ENCODE measurements around the gene ETV5.

Gene ETV5

GRCh38 chr3:186075931-186076567, 32.8 kb downstream of the ETV5 start:
- CTCF ChIA-PET: no interaction called here
- no peak for DNase-seq (ENCODE audit: extremely low spot score)
- no peak for TF ChIP-seq SP1 (IDR thresholded peaks at IDR 0.05)
- TF ChIP-seq HDGF (IDR thresholded peaks at IDR 0.05; ENCODE audit: borderline replicate concordance): no peak
- no peak for TF ChIP-seq SUZ12 (IDR thresholded peaks at IDR 0.05)
- TF ChIP-seq ELF4 (IDR thresholded peaks at IDR 0.05): no peak
- POLR2A ChIA-PET: no interaction called here

- TF ChIP-seq NFRKB (IDR thresholded peaks at IDR 0.05) (no peak), TARDBP (IDR thresholded peaks at IDR 0.05) (no peak), ELF4 (IDR thresholded peaks at IDR 0.05) (no peak), ARNT (IDR thresholded peaks at IDR 0.05) (no peak), FOXM1 (IDR thresholded peaks at IDR 0.05; ENCODE audit: borderline replicate concordance) (no peak), SUZ12 (IDR thresholded peaks at IDR 0.05) (no peak), LEF1 (IDR thresholded peaks at IDR 0.05; ENCODE audit: borderline replicate concordance) (no peak), L3MBTL2 (conservative IDR thresholded peaks at IDR 0.05) (no peak), ZNF384 (IDR thresholded peaks at IDR 0.05) (no peak)
- POLR2A ChIA-PET: no interaction called here
- CTCF ChIA-PET: interaction anchor here (0.5 kb wide), 1 partner anchor 75 kb away, joined by 3 read pairs; no protein-coding TSS in a partner anchor
- DNase-seq (ENCODE audit: extremely low spot score): no peak
These were observed 33.4 kb downstream of the ETV5 start for GRCh38 chr3:186075489-186075888.

GRCh38 chr3:186073641-186074040, 35.2 kb downstream of the ETV5 start:
- ChIA-PET CTCF (no interaction called here), POLR2A (no interaction called here)
- TF ChIP-seq ELF4 (IDR thresholded peaks at IDR 0.05) (no peak), SP1 (IDR thresholded peaks at IDR 0.05) (no peak), L3MBTL2 (conservative IDR thresholded peaks at IDR 0.05) (no peak), FOXK2 (IDR thresholded peaks at IDR 0.05) (no peak), TARDBP (IDR thresholded peaks at IDR 0.05) (no peak), PKNOX1 (IDR thresholded peaks at IDR 0.05) (no peak), ARNT (IDR thresholded peaks at IDR 0.05) (no peak)
- no peak for DNase-seq (ENCODE audit: extremely low spot score)

GRCh38 chr3:186070996-186071395, 37.9 kb downstream of the ETV5 start:
- CTCF ChIA-PET: no interaction called here
- POLR2A ChIA-PET: no interaction called here
- no peak for DNase-seq (ENCODE audit: extremely low spot score)

GRCh38 chr3:186070550-186070949, 38.3 kb downstream of the ETV5 start:
- ChIA-PET POLR2A (no interaction called here), CTCF (no interaction called here)
- no peak for DNase-seq (ENCODE audit: extremely low spot score)
- no peak for TF ChIP-seq SP1 (IDR thresholded peaks at IDR 0.05)
- TF ChIP-seq L3MBTL2 (conservative IDR thresholded peaks at IDR 0.05): no peak
- no peak for TF ChIP-seq ZNF384 (IDR thresholded peaks at IDR 0.05)
- TF ChIP-seq FOXK2 (IDR thresholded peaks at IDR 0.05): no peak
- no peak for TF ChIP-seq ELF4 (IDR thresholded peaks at IDR 0.05)

More at GRCh38 chr3:186070996-186071395, 37.9 kb downstream of the ETV5 start:
- TF ChIP-seq BHLHE40 (IDR thresholded peaks at IDR 0.05; ENCODE audit: borderline replicate concordance) (no peak), FOXK2 (IDR thresholded peaks at IDR 0.05) (no peak), HDGF (IDR thresholded peaks at IDR 0.05; ENCODE audit: borderline replicate concordance) (no peak), LEF1 (IDR thresholded peaks at IDR 0.05; ENCODE audit: borderline replicate concordance) (no peak), ELF4 (IDR thresholded peaks at IDR 0.05) (no peak), PKNOX1 (IDR thresholded peaks at IDR 0.05) (no peak), ZNF384 (IDR thresholded peaks at IDR 0.05) (no peak), CTBP1 (IDR thresholded peaks at IDR 0.05; ENCODE audit: borderline replicate concordance) (no peak), FOXM1 (IDR thresholded peaks at IDR 0.05; ENCODE audit: borderline replicate concordance) (no peak)

GRCh38 chr3:186070133-186070532, 38.8 kb downstream of the ETV5 start:
- TF ChIP-seq BHLHE40 (IDR thresholded peaks at IDR 0.05; ENCODE audit: borderline replicate concordance) (no peak), ARNT (IDR thresholded peaks at IDR 0.05) (no peak), HDGF (IDR thresholded peaks at IDR 0.05; ENCODE audit: borderline replicate concordance) (no peak)
- ChIA-PET CTCF (no interaction called here), POLR2A (no interaction called here)
- no peak for DNase-seq (ENCODE audit: extremely low spot score)

- TF ChIP-seq FOXM1 (IDR thresholded peaks at IDR 0.05; ENCODE audit: borderline replicate concordance): no peak
- no peak for TF ChIP-seq FOXA1 (IDR thresholded peaks at IDR 0.05)
- no peak for TF ChIP-seq HDGF (IDR thresholded peaks at IDR 0.05; ENCODE audit: borderline replicate concordance)
- no peak for TF ChIP-seq PKNOX1 (IDR thresholded peaks at IDR 0.05)
- TF ChIP-seq L3MBTL2 (conservative IDR thresholded peaks at IDR 0.05): no peak
- TF ChIP-seq FOXK2 (IDR thresholded peaks at IDR 0.05): no peak
- TF ChIP-seq CTBP1 (IDR thresholded peaks at IDR 0.05; ENCODE audit: borderline replicate concordance): no peak
- no peak for TF ChIP-seq ZNF384 (IDR thresholded peaks at IDR 0.05)
- no peak for TF ChIP-seq ARNT (IDR thresholded peaks at IDR 0.05)
- no peak for TF ChIP-seq NFRKB (IDR thresholded peaks at IDR 0.05)
- no peak for TF ChIP-seq SUZ12 (IDR thresholded peaks at IDR 0.05)
- no peak for TF ChIP-seq ELF4 (IDR thresholded peaks at IDR 0.05)
- no peak for TF ChIP-seq SP1 (IDR thresholded peaks at IDR 0.05)
- no peak for TF ChIP-seq TARDBP (IDR thresholded peaks at IDR 0.05)
- no peak for TF ChIP-seq BHLHE40 (IDR thresholded peaks at IDR 0.05; ENCODE audit: borderline replicate concordance)
- no peak for TF ChIP-seq LEF1 (IDR thresholded peaks at IDR 0.05; ENCODE audit: borderline replicate concordance)
- CTCF ChIA-PET: no interaction called here
- POLR2A ChIA-PET: no interaction called here
- no peak for DNase-seq (ENCODE audit: extremely low spot score)
These were observed 39.7 kb downstream of the ETV5 start for GRCh38 chr3:186069199-186069598.

All from HEK293T (cell line).